HEK293 (cell line): ENCODE data around the gene SRPK3.

Experiments used
- ATF2 ChIP-seq: fragments of 450-650 bp; formaldehyde crosslinking; IDR thresholded peaks from 2 replicates; pipeline ENCODE4 v1.5.1; 2016; ENCODE audit warnings: missing biosample characterization, missing genetic modification characterization, low read depth
- CTCF ChIP-seq: fragments of 450-650 bp; formaldehyde crosslinking; IDR thresholded peaks from 2 replicates; pipeline ENCODE4 v1.5.1; 2016; ENCODE audit warnings: missing biosample characterization, missing genetic modification characterization
- ZNF274 ChIP-seq, 2 experiments: fragments of 200-500 bp in 1 of 2; fragments of 450-650 bp in 1 of 2; sonication (Bioruptor generic) in 1 of 2; formaldehyde crosslinking in 1 of 2; IDR thresholded peaks; 2 replicates each; pipeline versions ENCODE4 v1.5.1 to v1.6.1; 2014 to 2016; ENCODE audit warnings: borderline replicate concordance in 1 of 2, inconsistent platforms in 1 of 2, low read length in 1 of 2, missing biosample characterization in 1 of 2, missing genetic modification characterization in 1 of 2
- ZNF302 ChIP-seq: fragments of 450-650 bp; formaldehyde crosslinking; IDR thresholded peaks from 2 replicates; pipeline ENCODE4 v1.5.1; 2016; ENCODE audit warnings: missing biosample characterization, missing genetic modification characterization, low read depth
- ZNF350 ChIP-seq: fragments of 450-650 bp; formaldehyde crosslinking; IDR thresholded peaks from 2 replicates; pipeline ENCODE4 v1.5.0; 2017; ENCODE audit warnings: missing biosample characterization, mild to moderate bottlenecking, missing genetic modification characterization
- ZNF362 ChIP-seq: fragments of 450-650 bp; formaldehyde crosslinking; IDR thresholded peaks from 2 replicates; pipeline ENCODE4 v1.5.1; 2016; ENCODE audit warnings: missing biosample characterization, missing genetic modification characterization
- ZNF747 ChIP-seq: fragments of 450-650 bp; formaldehyde crosslinking; IDR thresholded peaks from 2 replicates; pipeline ENCODE4 v1.5.1; 2016; ENCODE audit warnings: missing biosample characterization, missing genetic modification characterization

- TF ChIP-seq CTCF (tag by site-specific recombination) (no peak), ZNF274 (IDR thresholded peaks at IDR 0.05; ENCODE audit: low read length) (no peak), ZNF274 (tag by site-specific recombination; IDR thresholded peaks at IDR 0.05; ENCODE audit: borderline replicate concordance) (no peak), ZNF302 (tag by site-specific recombination) (no peak), ZNF747 (tag by site-specific recombination) (no peak), ATF2 (no peak), ZNF362 (tag by site-specific recombination) (no peak), ZNF350 (no peak)
Measured at GRCh38 chrX:153821066-153821465, 40.2 kb downstream of the SRPK3 start.
